Keratinocyte (primary cell): ENCODE data around the gene IPO11. TPM values are rescaled to one million over a fixed set of nuclear protein-coding genes. Genes with fewer than 3 reads are reported as not detected.
"Not testable (repeated sequence)": the region's sequence is repeated elsewhere in the genome, so short reads cannot be mapped to it uniquely, and the experiment has no call there.

Experiments
- DNase-seq: peaks from one replicate; pipeline ENCODE4 v3.0.0-alpha.2; 2011; ENCODE audit warnings: low read depth, missing footprints, low spot score
- FAIRE-seq: peaks from 2 replicates; lab custom pipeline; 2011; peaks lifted over from hg19 to GRCh38; lab: Jason Lieb, UNC
- H2AFZ ChIP-seq: 2 replicates; pipeline ENCODE4 v1.6.0; 2012; ENCODE audit warnings: low read length, control low read depth, inconsistent platforms; ENCODE audit not compliant: control insufficient read depth
- H3K27ac ChIP-seq: 2 replicates; pipeline ENCODE4 v1.5.1; 2011; ENCODE audit warnings: low read length; ENCODE audit not compliant: control insufficient read depth, insufficient read depth
- H3K27me3 ChIP-seq: 3 replicates; pipeline ENCODE4 v1.6.0; 2011; ENCODE audit warnings: low read length; ENCODE audit not compliant: control insufficient read depth, insufficient read depth; ENCODE audit errors: extremely low read depth
- H3K36me3 ChIP-seq, 2 experiments: 2 replicates in 1 of 2; 3 replicates in 1 of 2; pipeline ENCODE4 v1.5.1; 2011; ENCODE audit warnings: low read length in 2 of 2, mild to moderate bottlenecking in 1 of 2; ENCODE audit not compliant: control insufficient read depth in 2 of 2, insufficient read depth in 2 of 2; ENCODE audit errors: extremely low read depth in 1 of 2
- H3K4me1 ChIP-seq: 3 replicates; pipeline ENCODE4 v1.5.1; 2011; ENCODE audit warnings: low read length; ENCODE audit not compliant: control insufficient read depth, insufficient read depth; ENCODE audit errors: extremely low read depth
- H3K4me2 ChIP-seq: 3 replicates; pipeline ENCODE4 v1.6.0; 2011; ENCODE audit warnings: low read depth, low read length; ENCODE audit not compliant: control insufficient read depth, insufficient read depth; ENCODE audit errors: extremely low read depth
- H3K4me3 ChIP-seq, 3 experiments: fragments of 200-600 bp in 1 of 3; sonication (generic) in 1 of 3; 2 replicates in 2 of 3; 3 replicates in 1 of 3; pipeline ENCODE4 v1.5.1; 2011 to 2016; ENCODE audit warnings: low read length in 3 of 3, mild to moderate bottlenecking in 3 of 3, control low read depth in 2 of 3, inconsistent platforms in 1 of 3, low read depth in 1 of 3, mixed read lengths in 1 of 3, mixed run types in 1 of 3, moderate library complexity in 1 of 3; ENCODE audit not compliant: control insufficient read depth in 2 of 3, insufficient read depth in 2 of 3; ENCODE audit errors: extremely low read depth in 1 of 3
- H3K79me2 ChIP-seq: 2 replicates; pipeline ENCODE4 v1.6.0; 2012; ENCODE audit warnings: low read length; ENCODE audit not compliant: control insufficient read depth, insufficient read depth
- H3K9ac ChIP-seq: 3 replicates; pipeline ENCODE4 v1.6.0; 2011; ENCODE audit warnings: low read length; ENCODE audit not compliant: control insufficient read depth, insufficient read depth; ENCODE audit errors: extremely low read depth
- H3K9me1 ChIP-seq: 3 replicates; pipeline ENCODE4 v1.6.0; 2011; ENCODE audit warnings: low read length; ENCODE audit not compliant: control insufficient read depth, insufficient read depth; ENCODE audit errors: extremely low read depth
- H3K9me3 ChIP-seq: 2 replicates; pipeline ENCODE4 v1.5.1; 2012; ENCODE audit warnings: low read depth, low read length; ENCODE audit not compliant: control insufficient read depth
- H4K20me1 ChIP-seq: 3 replicates; pipeline ENCODE4 v1.6.0; 2011; ENCODE audit warnings: low read length; ENCODE audit not compliant: control insufficient read depth, insufficient read depth; ENCODE audit errors: extremely low read depth
- EZH2 ChIP-seq: IDR thresholded peaks from one replicate; pipeline ENCODE4 v1.6.1; 2012; ENCODE audit warnings: inconsistent platforms, mild to moderate bottlenecking, low read length, moderate library complexity
- dilution Hi-C: fragments of 300-500 bp; cut with MboI; formaldehyde crosslinking; loops from one replicate; pipeline ENCODE4 v1.7.0; 2020; ENCODE audit warnings: low sequenced_read_pairs; ENCODE audit not compliant: extremely low pct_ligation_motif_present
- polyA plus RNA-seq, 5 experiments: library from polyadenylated mRNA; depleted of rRNA in 3 of 5; stranded (reverse) in 3 of 5; stranded (forward) in 1 of 5; unstranded in 1 of 5; fragments of >200 nt; gene quantifications; 1 replicate in 1 of 5; 2 replicates in 3 of 5; 3 replicates in 1 of 5; pipeline versions ENCODE4 v1.2.1 to v1.2.3, GENCODE V29; 2011 to 2012; ENCODE audit warnings: missing spikeins in 2 of 5, low read depth in 1 of 5, low replicate concordance in 1 of 5
- TF ChIP-seq, protein P1 (sequence below), 3 experiments: IDR thresholded peaks in 1 of 3; conservative IDR thresholded peaks in 1 of 3; optimal IDR thresholded peaks in 1 of 3; 2 replicates in 2 of 3; 3 replicates in 1 of 3; pipeline versions ENCODE3 to v1.5.1; 2011; ENCODE audit warnings: low read length in 3 of 3, mild to moderate bottlenecking in 3 of 3, moderate library complexity in 2 of 3, control low read depth in 1 of 3, inconsistent platforms in 1 of 3; ENCODE audit not compliant: insufficient read depth in 2 of 3; ENCODE audit errors: extremely low read depth in 1 of 3

Gene IPO11
- polyA plus RNA-seq, 1 donor (not counting 4 experiments of a cell fraction or from before 2014, with no cell fraction given) = 34.7 TPM

- Histone ChIP-seq H3K4me3 (no peak overlapping the region), H2AFZ (no peak overlapping the region), H3K4me2 (no peak overlapping the region), H3K36me3 (no peaks in the 10 kb centered on the region), H3K4me1 (no peaks in the 10 kb centered on the region), H3K79me2 (no peaks in the 10 kb centered on the region), H4K20me1 (no peaks in the 10 kb centered on the region), H3K27ac (no peak overlapping the region), H3K9ac (no peak overlapping the region), H3K9me3 (no peaks in the 10 kb centered on the region), H3K9me1 (no peaks in the 10 kb centered on the region), H3K27me3 (no peaks in the 10 kb centered on the region)
- TF ChIP-seq, protein P1, sequence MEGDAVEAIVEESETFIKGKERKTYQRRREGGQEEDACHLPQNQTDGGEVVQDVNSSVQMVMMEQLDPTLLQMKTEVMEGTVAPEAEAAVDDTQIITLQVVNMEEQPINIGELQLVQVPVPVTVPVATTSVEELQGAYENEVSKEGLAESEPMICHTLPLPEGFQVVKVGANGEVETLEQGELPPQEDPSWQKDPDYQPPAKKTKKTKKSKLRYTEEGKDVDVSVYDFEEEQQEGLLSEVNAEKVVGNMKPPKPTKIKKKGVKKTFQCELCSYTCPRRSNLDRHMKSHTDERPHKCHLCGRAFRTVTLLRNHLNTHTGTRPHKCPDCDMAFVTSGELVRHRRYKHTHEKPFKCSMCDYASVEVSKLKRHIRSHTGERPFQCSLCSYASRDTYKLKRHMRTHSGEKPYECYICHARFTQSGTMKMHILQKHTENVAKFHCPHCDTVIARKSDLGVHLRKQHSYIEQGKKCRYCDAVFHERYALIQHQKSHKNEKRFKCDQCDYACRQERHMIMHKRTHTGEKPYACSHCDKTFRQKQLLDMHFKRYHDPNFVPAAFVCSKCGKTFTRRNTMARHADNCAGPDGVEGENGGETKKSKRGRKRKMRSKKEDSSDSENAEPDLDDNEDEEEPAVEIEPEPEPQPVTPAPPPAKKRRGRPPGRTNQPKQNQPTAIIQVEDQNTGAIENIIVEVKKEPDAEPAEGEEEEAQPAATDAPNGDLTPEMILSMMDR (optimal IDR thresholded peaks at IDR 0.05 in 1 of 3, IDR thresholded peaks at IDR 0.05 in 1 of 3, conservative IDR thresholded peaks at IDR 0.05 in 1 of 3; ENCODE audit: extremely low read depth in 1 of 3, insufficient read depth in 2 of 3, low read length in 3 of 3) = no peak
- TF ChIP-seq EZH2 = no peak
- no peak for DNase-seq
- dilution Hi-C loops = no loop called here
- no peak for FAIRE-seq
Observed at GRCh38 chr5:62653864-62654575, 241.5 kb downstream of the IPO11 start.

DNA sequence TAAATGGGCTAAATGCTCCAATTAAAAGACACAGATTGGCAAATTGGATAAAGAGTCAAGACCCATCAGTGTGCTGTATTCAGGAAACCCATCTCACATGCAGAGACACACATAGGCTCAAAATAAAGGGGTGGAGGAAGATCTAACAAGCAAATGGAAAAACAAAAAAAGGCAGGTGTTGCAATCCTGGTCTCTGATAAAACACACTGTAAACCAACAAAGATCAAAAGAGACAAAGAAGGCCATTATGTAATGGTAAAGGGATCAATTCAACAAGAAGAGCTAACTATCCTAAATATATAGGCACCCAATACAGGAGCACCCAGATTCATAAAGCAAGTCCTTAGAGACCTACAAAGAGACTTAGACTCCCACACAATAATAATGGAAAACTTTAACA lies 245.2 kb downstream of the IPO11 start:
- H3K9me1 ChIP-seq, H3K4me1 ChIP-seq, H3K79me2 ChIP-seq, H2AFZ ChIP-seq, FAIRE-seq, H4K20me1 ChIP-seq, dilution Hi-C loops, H3K4me2 ChIP-seq, H3K4me3 ChIP-seq, H3K9me3 ChIP-seq, H3K27ac ChIP-seq, H3K27me3 ChIP-seq, H3K9ac ChIP-seq, DNase-seq, H3K36me3 ChIP-seq: not testable (repeated sequence)

DNA sequence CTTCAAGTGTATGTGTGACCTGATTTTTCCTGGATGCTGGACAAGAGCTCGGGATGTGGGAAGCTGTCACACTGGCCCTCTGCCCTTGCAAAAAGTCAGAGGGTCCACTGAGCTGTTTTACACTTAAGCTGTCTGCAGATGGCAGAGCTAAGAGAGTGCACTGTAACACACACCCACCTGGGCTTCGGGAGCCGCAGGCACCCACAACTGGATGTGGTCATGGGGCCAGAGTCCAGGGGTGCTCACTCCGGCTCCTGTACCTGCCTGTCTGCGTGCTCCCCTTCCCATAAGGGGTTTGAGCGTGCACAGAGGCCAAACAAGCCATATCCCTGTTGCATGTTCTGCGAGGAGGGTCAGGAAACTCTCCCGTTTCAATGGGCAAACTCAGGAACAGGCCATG lies 248.6 kb downstream of the IPO11 start:
- H3K4me2 ChIP-seq = no peak overlapping the region
- H2AFZ ChIP-seq = no peak overlapping the region
- no peak for TF ChIP-seq EZH2
- TF ChIP-seq, protein P1 (optimal IDR thresholded peaks at IDR 0.05 in 1 of 3, IDR thresholded peaks at IDR 0.05 in 1 of 3, conservative IDR thresholded peaks at IDR 0.05 in 1 of 3; ENCODE audit: extremely low read depth in 1 of 3, insufficient read depth in 2 of 3, low read length in 3 of 3) = no peak
- FAIRE-seq = no peak
- no peaks in the 10 kb centered on the region for H3K79me2 ChIP-seq
- H3K4me1 ChIP-seq = no peaks in the 10 kb centered on the region
- no peaks in the 10 kb centered on the region for H4K20me1 ChIP-seq
- no peak overlapping the region for H3K27ac ChIP-seq
- no peak overlapping the region for H3K9ac ChIP-seq
- no peaks in the 10 kb centered on the region for H3K9me3 ChIP-seq
- no peak for DNase-seq
- no peaks in the 10 kb centered on the region for H3K27me3 ChIP-seq
- H3K4me3 ChIP-seq = no peak overlapping the region
- no peaks in the 10 kb centered on the region for H3K9me1 ChIP-seq
- dilution Hi-C loops = no loop called here
- no peaks in the 10 kb centered on the region for H3K36me3 ChIP-seq
